SK-N-MC (cell line): ENCODE results near the gene GRIK4.
"Not testable (repeated sequence)": the region's sequence is repeated elsewhere in the genome, so short reads cannot be mapped to it uniquely, and the experiment has no call there.

Experiments used
- DNase-seq: peaks from one replicate; pipeline ENCODE4 v3.0.0-alpha.2; 2011; ENCODE audit warnings: low read depth, low spot score
- H3K27ac ChIP-seq: fragments of 200-600 bp; sonication (generic); 2 replicates; pipeline ENCODE4 v1.5.1; 2016; ENCODE audit warnings: mixed run types
- H3K36me3 ChIP-seq: fragments of 200-600 bp; sonication (generic); 2 replicates; pipeline ENCODE4 v1.6.1; 2017; ENCODE audit warnings: antibody characterized with exemption, low read length, mixed read lengths; ENCODE audit not compliant: insufficient read depth
- H3K4me3 ChIP-seq: fragments of 200-600 bp; sonication (generic); 2 replicates; pipeline ENCODE4 v1.5.1; 2016
- H3K9ac ChIP-seq: fragments of 200-600 bp; sonication (generic); 2 replicates; pipeline ENCODE4 v1.8.0; 2017; ENCODE audit warnings: mixed run types, mixed read lengths; ENCODE audit not compliant: insufficient read length
- H3K9me3 ChIP-seq: fragments of 200-600 bp; sonication (generic); 2 replicates; pipeline ENCODE4 v1.6.1; 2017; ENCODE audit warnings: low read depth, mild to moderate bottlenecking, antibody characterized with exemption, low read length, moderate library complexity, mixed read lengths
- EZH2 ChIP-seq: fragments of 200-600 bp; sonication (generic); IDR thresholded peaks from one replicate; pipeline ENCODE4 v1.6.1; 2017; ENCODE audit warnings: antibody characterized with exemption
- FOXP2 ChIP-seq: optimal IDR thresholded peaks from 2 replicates; pipeline ENCODE3; 2011; ENCODE audit warnings: mild to moderate bottlenecking, moderate library complexity; ENCODE audit not compliant: insufficient read depth; ENCODE audit errors: extremely low read length, control extremely low read depth
- POLR2AphosphoS5 ChIP-seq: IDR thresholded peaks from 2 replicates; pipeline ENCODE4 v1.6.1; 2012; ENCODE audit warnings: mild to moderate bottlenecking, low read depth, low read length, borderline replicate concordance

GRIK4 gene

GRCh38 chr11:120751550-120751949, 240.0 kb downstream of the GRIK4 start:
- TF ChIP-seq FOXP2 (no peak), POLR2AphosphoS5 (no peak), EZH2 (no peak)
- Histone ChIP-seq H3K9ac (no peak overlapping the region), H3K9me3 (no peaks in the 10 kb centered on the region), H3K4me3 (no peak overlapping the region), H3K27ac (no peak overlapping the region), H3K36me3 (no peaks in the 10 kb centered on the region)
- DNase-seq, result no peak

- TF ChIP-seq EZH2, result no peak
- no peak for TF ChIP-seq POLR2AphosphoS5
- TF ChIP-seq FOXP2, result no peak
- Histone ChIP-seq H3K9me3 (no peaks in the 10 kb centered on the region), H3K27ac (no peak overlapping the region), H3K4me3 (no peak overlapping the region), H3K9ac (no peak overlapping the region), H3K36me3 (no peaks in the 10 kb centered on the region)
- no peak for DNase-seq
These were observed 241.1 kb downstream of the GRIK4 start for GRCh38 chr11:120752668-120753067.

DNA sequence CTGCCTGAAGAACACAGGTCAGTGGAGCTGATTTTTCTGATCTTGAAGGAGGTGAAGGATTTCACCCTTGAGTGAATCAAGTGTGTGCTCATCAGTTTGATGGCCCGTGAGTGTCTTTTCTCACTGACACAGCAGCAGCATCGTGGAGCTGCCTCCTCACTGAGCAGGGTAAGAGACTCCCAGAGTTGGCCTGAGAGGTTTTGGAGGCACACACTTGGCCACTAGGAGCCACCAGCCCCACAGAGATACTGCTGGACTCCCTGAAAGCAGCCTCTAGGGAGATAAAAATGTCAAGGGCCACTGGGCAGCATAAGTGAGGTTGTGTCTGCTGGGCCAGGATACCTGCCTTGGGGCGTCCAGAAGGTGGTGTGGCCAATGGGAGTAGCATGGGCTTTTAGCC, 245.4 kb downstream of the GRIK4 start:
- TF ChIP-seq EZH2 (no peak), FOXP2 (no peak), POLR2AphosphoS5 (no peak)
- Histone ChIP-seq H3K4me3 (no peak overlapping the region), H3K27ac (no peak overlapping the region), H3K9me3 (no peaks in the 10 kb centered on the region), H3K9ac (no peak overlapping the region), H3K36me3 (no peaks in the 10 kb centered on the region)
- DNase-seq, result no peak

- H3K27ac ChIP-seq, result no peak overlapping the region
- no peaks in the 10 kb centered on the region for H3K9me3 ChIP-seq
- DNase-seq, result no peak
- no peak for TF ChIP-seq FOXP2
- TF ChIP-seq EZH2, result no peak
- no peak for TF ChIP-seq POLR2AphosphoS5
- no peaks in the 10 kb centered on the region for H3K36me3 ChIP-seq
- H3K9ac ChIP-seq, result no peak overlapping the region
- no peak overlapping the region for H3K4me3 ChIP-seq
These were observed 247.5 kb downstream of the GRIK4 start for GRCh38 chr11:120759046-120759445.

- DNase-seq, H3K36me3 ChIP-seq, H3K9ac ChIP-seq, H3K9me3 ChIP-seq, H3K27ac ChIP-seq, H3K4me3 ChIP-seq: not testable (repeated sequence)
These were observed 254.2 kb downstream of the GRIK4 start for GRCh38 chr11:120765710-120766109.

- Histone ChIP-seq H3K9ac (no peak overlapping the region), H3K9me3 (no peaks in the 10 kb centered on the region), H3K4me3 (no peak overlapping the region), H3K36me3 (no peaks in the 10 kb centered on the region), H3K27ac (no peak overlapping the region)
- TF ChIP-seq FOXP2, result no peak
- TF ChIP-seq EZH2, result no peak
- no peak for TF ChIP-seq POLR2AphosphoS5
- no peak for DNase-seq
These were observed 254.8 kb downstream of the GRIK4 start for GRCh38 chr11:120766318-120766717.

DNA sequence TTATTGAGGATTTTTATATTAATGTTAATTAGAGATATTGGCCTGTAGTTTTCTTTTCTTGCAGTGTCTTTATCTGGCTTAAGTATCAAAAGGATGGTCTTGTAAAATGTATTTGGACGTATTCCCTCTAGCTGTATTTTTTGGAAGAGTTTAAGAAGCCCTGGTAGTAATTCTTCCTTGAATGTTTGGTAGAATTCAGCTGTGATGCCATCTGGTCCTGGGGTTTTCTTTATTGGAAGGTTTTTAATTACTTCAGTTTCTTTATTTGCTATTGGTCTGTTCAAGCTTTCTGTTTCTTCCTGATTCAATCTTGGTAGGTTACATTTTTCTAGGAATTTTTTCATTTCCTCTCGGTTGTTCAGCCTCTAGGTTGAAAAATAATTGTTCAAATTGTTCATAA, 257.4 kb downstream of the GRIK4 start:
- no peaks in the 10 kb centered on the region for H3K9me3 ChIP-seq
- no peak overlapping the region for H3K9ac ChIP-seq
- H3K27ac ChIP-seq, result no peak overlapping the region
- H3K4me3 ChIP-seq, result no peak overlapping the region
- no peaks in the 10 kb centered on the region for H3K36me3 ChIP-seq
- no peak for DNase-seq
- TF ChIP-seq FOXP2 (no peak), EZH2 (no peak), POLR2AphosphoS5 (no peak)

DNA sequence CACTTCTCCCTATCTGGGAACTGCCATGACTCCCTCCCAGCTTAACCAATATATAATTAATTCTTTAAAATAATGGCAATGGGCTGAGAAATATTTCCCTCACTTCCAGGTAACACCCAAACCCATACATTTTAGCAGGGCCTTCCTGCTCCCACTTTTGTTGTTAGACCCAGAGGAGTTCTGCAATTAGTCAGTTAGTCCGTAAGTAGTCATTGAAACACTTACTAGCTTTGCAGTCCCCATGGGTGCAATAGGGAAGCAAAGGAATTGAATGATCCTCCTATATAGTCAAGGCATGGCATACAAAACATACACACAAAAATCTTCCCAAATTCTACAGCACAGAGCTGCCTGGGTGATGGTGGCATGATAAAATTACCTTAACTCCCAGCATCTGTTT, 258.4 kb downstream of the GRIK4 start:
- TF ChIP-seq POLR2AphosphoS5 (no peak), FOXP2 (no peak), EZH2 (no peak)
- no peaks in the 10 kb centered on the region for H3K9me3 ChIP-seq
- H3K4me3 ChIP-seq, result no peak overlapping the region

GRCh38 chr11:120771551-120772060, 260.1 kb downstream of the GRIK4 start:
- Histone ChIP-seq H3K4me3 (no peak overlapping the region), H3K36me3 (no peaks in the 10 kb centered on the region), H3K27ac (no peak overlapping the region), H3K9me3 (no peaks in the 10 kb centered on the region), H3K9ac (no peak overlapping the region)
- DNase-seq, result no peak
- TF ChIP-seq EZH2 (no peak), POLR2AphosphoS5 (no peak), FOXP2 (no peak)

More for the DNA sequence above, 258.4 kb downstream of the GRIK4 start:
- no peak for DNase-seq
- Histone ChIP-seq H3K9ac (no peak overlapping the region), H3K27ac (no peak overlapping the region), H3K36me3 (no peaks in the 10 kb centered on the region)
